HepG2 (cell line): ENCODE measurements around the gene ZNF71. TPM values are rescaled to one million over a fixed set of nuclear protein-coding genes. Genes with fewer than 3 reads are reported as not detected.

ENCODE experiments used
- ATF7 ChIP-seq, 2 experiments: fragments of 450-650 bp in 1 of 2; sonication (generic) in 1 of 2; formaldehyde crosslinking in 1 of 2; IDR thresholded peaks; 2 replicates each; pipeline versions ENCODE4 v1.4.0 to v1.6.1; 2016 to 2020; ENCODE audit warnings: antibody characterized with exemption in 1 of 2, mild to moderate bottlenecking in 1 of 2, missing genetic modification reagents in 1 of 2
- ATM ChIP-seq: fragments of 450-650 bp; IDR thresholded peaks from 2 replicates; pipeline ENCODE4 v1.7.1; 2017; ENCODE audit warnings: mild to moderate bottlenecking, borderline replicate concordance
- BCL6 ChIP-seq: IDR thresholded peaks from 2 replicates; pipeline ENCODE4 v1.6.1; 2016; ENCODE audit warnings: missing genetic modification reagents, missing compliant biosample characterization
- CEBPG ChIP-seq: IDR thresholded peaks from 2 replicates; pipeline ENCODE4 v1.6.1; 2016
- FOXK2 ChIP-seq: fragments of 450-650 bp; IDR thresholded peaks from 2 replicates; pipeline ENCODE4 v1.6.1; 2016
- GTF2F1 ChIP-seq: fragments of 150-350 bp; IDR thresholded peaks from 2 replicates; pipeline ENCODE4 v1.6.1; 2014; ENCODE audit warnings: low read length
- ISL2 ChIP-seq: sonication (generic); formaldehyde crosslinking; IDR thresholded peaks from 2 replicates; pipeline ENCODE4 v1.5.0; 2020; ENCODE audit warnings: missing genetic modification reagents
- LCORL ChIP-seq, 2 experiments: fragments of 450-650 bp in 1 of 2; sonication (generic) in 1 of 2; formaldehyde crosslinking in 1 of 2; IDR thresholded peaks; 2 replicates each; pipeline versions ENCODE4 v1.5.0 to v1.6.1; 2017 to 2020; ENCODE audit warnings: antibody characterized with exemption in 1 of 2, missing genetic modification reagents in 1 of 2
- MED1 ChIP-seq: sonication (generic); formaldehyde crosslinking; IDR thresholded peaks from 2 replicates; pipeline ENCODE4 v1.4.0; 2020; ENCODE audit warnings: missing genetic modification reagents
- NBN ChIP-seq: fragments of 450-650 bp; conservative IDR thresholded peaks from 2 replicates; pipeline ENCODE4 v1.6.1; 2017
- NONO ChIP-seq, 2 experiments: fragments of 450-650 bp in 1 of 2; sonication (generic) in 1 of 2; formaldehyde crosslinking in 1 of 2; IDR thresholded peaks in 1 of 2; conservative IDR thresholded peaks in 1 of 2; 2 replicates each; pipeline versions ENCODE4 v1.6.1 to v1.8.0; 2017 to 2022; ENCODE audit warnings: mild to moderate bottlenecking in 1 of 2, missing genetic modification reagents in 1 of 2, moderate library complexity in 1 of 2
- PAF1 ChIP-seq: IDR thresholded peaks from 2 replicates; pipeline ENCODE4 v1.6.1; 2016; ENCODE audit warnings: missing genetic modification reagents, missing compliant biosample characterization
- SP140L ChIP-seq: sonication (generic); formaldehyde crosslinking; IDR thresholded peaks from 2 replicates; pipeline ENCODE4 v1.4.0; 2020; ENCODE audit warnings: missing genetic modification reagents, borderline replicate concordance
- THAP11 ChIP-seq: IDR thresholded peaks from 2 replicates; pipeline ENCODE4 v1.6.1; 2016; ENCODE audit warnings: missing biosample characterization, missing genetic modification reagents
- ZBTB3 ChIP-seq: sonication (generic); formaldehyde crosslinking; IDR thresholded peaks from 2 replicates; pipeline ENCODE4 v1.4.0; 2020; ENCODE audit warnings: low read depth, mild to moderate bottlenecking, moderate library complexity, missing genetic modification reagents, borderline replicate concordance
- ZNF232 ChIP-seq: sonication (generic); formaldehyde crosslinking; IDR thresholded peaks from 2 replicates; pipeline ENCODE4 v1.4.0; 2020; ENCODE audit warnings: missing genetic modification reagents, borderline replicate concordance
- ZNF282 ChIP-seq: fragments of 450-650 bp; IDR thresholded peaks from 2 replicates; pipeline ENCODE4 v1.6.1; 2018; ENCODE audit not compliant: partially characterized antibody
- ZNF556 ChIP-seq: sonication (generic); formaldehyde crosslinking; IDR thresholded peaks from 2 replicates; pipeline ENCODE4 v1.4.0; 2020; ENCODE audit warnings: mild to moderate bottlenecking, missing genetic modification reagents, borderline replicate concordance
- ZNF572 ChIP-seq: sonication (generic); formaldehyde crosslinking; IDR thresholded peaks from 2 replicates; pipeline ENCODE4 v1.5.1; 2020; ENCODE audit warnings: mild to moderate bottlenecking, missing genetic modification reagents
- ZNF598 ChIP-seq: sonication (generic); formaldehyde crosslinking; IDR thresholded peaks from 2 replicates; pipeline ENCODE4 v1.5.1; 2020; ENCODE audit warnings: mild to moderate bottlenecking, missing genetic modification reagents, borderline replicate concordance
- ZNF629 ChIP-seq: sonication (generic); formaldehyde crosslinking; conservative IDR thresholded peaks from 2 replicates; pipeline ENCODE4 v1.5.0; 2020; ENCODE audit warnings: missing genetic modification reagents
- ZNF713 ChIP-seq: sonication (generic); formaldehyde crosslinking; IDR thresholded peaks from 2 replicates; pipeline ENCODE4 v1.4.0; 2020; ENCODE audit warnings: mild to moderate bottlenecking, missing genetic modification reagents
- polyA plus RNA-seq, 8 experiments: library from polyadenylated mRNA; depleted of rRNA in 3 of 8; stranded (reverse) in 7 of 8; unstranded in 1 of 8; fragments of >200 nt; fragmentation: Illumina TruSeq in 4 of 8; extraction: Trizol in 4 of 8; gene quantifications; 2 replicates each; pipeline versions ENCODE4 v1.2.1 to v1.2.3, GENCODE V29; 2011 to 2016; ENCODE audit warnings: low read depth in 4 of 8, missing spikeins in 1 of 8, mixed read lengths in 1 of 8; ENCODE audit not compliant: insufficient read depth in 1 of 8
- total RNA-seq, 5 experiments: library from RNA; depleted of rRNA; stranded (reverse); fragments of >200 nt; fragmentation: Illumina TruSeq; extraction: Trizol; gene quantifications; 2 replicates each; pipeline ENCODE4 v1.2.3, GENCODE V29; 2016; ENCODE audit warnings: low read depth in 1 of 5
- TF ChIP-seq, protein P1 (sequence below): sonication (generic); formaldehyde crosslinking; conservative IDR thresholded peaks from 2 replicates; pipeline ENCODE4 v1.5.0; 2020; ENCODE audit warnings: missing genetic modification reagents
- TF ChIP-seq, protein P2 (sequence below): sonication (generic); formaldehyde crosslinking; IDR thresholded peaks from 2 replicates; pipeline ENCODE4; 2020; ENCODE audit warnings: missing genetic modification reagents, mild to moderate bottlenecking, borderline replicate concordance
- TF ChIP-seq, protein P3 (sequence below): sonication (generic); formaldehyde crosslinking; IDR thresholded peaks from 2 replicates; pipeline ENCODE4 v1.8.0; 2022; ENCODE audit warnings: mild to moderate bottlenecking, missing genetic modification reagents, moderate library complexity
- TF ChIP-seq, protein P4 (sequence below): sonication (generic); formaldehyde crosslinking; IDR thresholded peaks from 2 replicates; pipeline ENCODE4 v1.4.0; 2020; ENCODE audit warnings: low read depth, mild to moderate bottlenecking, missing genetic modification reagents

ZNF71 gene
- total and polyA plus RNA-seq, 2 of the 13 experiments (the other 11 are each of a cell fraction or from before 2014, with no cell fraction given) = 2.2 to 4.4 TPM

DNA sequence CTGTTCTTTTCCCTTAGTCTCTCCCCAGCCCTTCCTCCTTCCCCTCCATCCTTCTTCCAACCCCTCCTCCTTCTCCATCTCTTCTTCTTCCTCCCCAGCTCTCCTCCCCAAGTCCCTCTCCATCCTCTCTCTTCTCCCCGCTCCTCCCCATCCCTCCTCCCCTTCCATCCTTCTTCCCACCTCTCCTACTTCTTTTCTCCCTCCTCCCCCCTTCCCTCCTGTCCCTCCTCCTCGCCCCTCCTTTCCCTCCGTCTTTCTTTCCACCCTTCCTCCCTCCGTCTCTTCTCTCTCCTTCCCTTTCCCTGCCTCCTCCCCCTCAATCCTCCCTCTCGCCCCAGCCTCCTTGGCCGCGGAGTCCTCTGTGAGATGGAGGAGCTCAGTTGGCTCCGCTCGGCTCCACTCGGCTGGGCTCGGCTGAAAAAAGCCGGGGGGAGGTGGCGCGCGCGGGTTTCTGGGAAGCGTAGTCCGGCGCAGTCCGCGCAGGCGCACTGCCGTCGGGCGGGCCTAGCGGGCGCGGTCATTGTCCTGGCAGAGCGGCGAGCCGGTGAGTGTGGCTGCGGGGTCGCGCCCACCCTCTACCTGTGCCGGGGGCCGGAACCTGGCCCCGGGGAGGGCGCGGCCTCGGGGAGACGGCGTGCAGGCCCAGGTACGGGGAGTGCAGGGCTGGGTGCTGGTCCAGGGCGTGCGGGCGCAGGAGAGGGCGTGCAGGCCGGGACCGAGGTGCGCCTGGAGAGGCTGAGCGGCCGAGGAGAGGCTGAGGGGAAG, at the start of gene ZNF71 (continued):
- TF ChIP-seq NONO (IDR thresholded peaks at IDR 0.05) (no peak), NONO (CRISPR knock-in tag; conservative IDR thresholded peaks at IDR 0.05) (peak; percentile 67), ZNF282 (no peak), BCL6 (CRISPR knock-in tag) (no peak), FOXK2 (no peak), THAP11 (CRISPR knock-in tag) (peak; percentile 98), GTF2F1 (no peak), SP140L (CRISPR knock-in tag) (no peak), PAF1 (CRISPR knock-in tag) (no peak), ZNF232 (CRISPR knock-in tag) (no peak; the same call in 1 of the 2 replicates), LCORL (IDR thresholded peaks at IDR 0.05) (no peak), LCORL (CRISPR knock-in tag; IDR thresholded peaks at IDR 0.05) (peak; percentile 39), ZBTB3 (no peak), CEBPG (CRISPR knock-in tag) (no peak), ATF7 (IDR thresholded peaks at IDR 0.05) (no peak), ATF7 (CRISPR knock-in tag; IDR thresholded peaks at IDR 0.05) (no peak), NBN (no peak), ZNF572 (no peak), ZNF629 (CRISPR knock-in tag) (no peak), ZNF598 (CRISPR knock-in tag) (peak; percentile 93; the same call in 1 of the 2 replicates), ATM (no peak), ZNF556 (CRISPR knock-in tag) (no peak), ISL2 (CRISPR knock-in tag) (no peak), MED1 (CRISPR knock-in tag) (peak; percentile 29; the same call in 1 of the 2 replicates), ZNF713 (CRISPR knock-in tag) (no peak)
- TF ChIP-seq, protein P1, sequence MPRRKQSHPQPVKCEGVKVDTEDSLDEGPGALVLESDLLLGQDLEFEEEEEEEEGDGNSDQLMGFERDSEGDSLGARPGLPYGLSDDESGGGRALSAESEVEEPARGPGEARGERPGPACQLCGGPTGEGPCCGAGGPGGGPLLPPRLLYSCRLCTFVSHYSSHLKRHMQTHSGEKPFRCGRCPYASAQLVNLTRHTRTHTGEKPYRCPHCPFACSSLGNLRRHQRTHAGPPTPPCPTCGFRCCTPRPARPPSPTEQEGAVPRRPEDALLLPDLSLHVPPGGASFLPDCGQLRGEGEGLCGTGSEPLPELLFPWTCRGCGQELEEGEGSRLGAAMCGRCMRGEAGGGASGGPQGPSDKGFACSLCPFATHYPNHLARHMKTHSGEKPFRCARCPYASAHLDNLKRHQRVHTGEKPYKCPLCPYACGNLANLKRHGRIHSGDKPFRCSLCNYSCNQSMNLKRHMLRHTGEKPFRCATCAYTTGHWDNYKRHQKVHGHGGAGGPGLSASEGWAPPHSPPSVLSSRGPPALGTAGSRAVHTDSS (CRISPR knock-in tag) = no peak
- TF ChIP-seq, protein P2, sequence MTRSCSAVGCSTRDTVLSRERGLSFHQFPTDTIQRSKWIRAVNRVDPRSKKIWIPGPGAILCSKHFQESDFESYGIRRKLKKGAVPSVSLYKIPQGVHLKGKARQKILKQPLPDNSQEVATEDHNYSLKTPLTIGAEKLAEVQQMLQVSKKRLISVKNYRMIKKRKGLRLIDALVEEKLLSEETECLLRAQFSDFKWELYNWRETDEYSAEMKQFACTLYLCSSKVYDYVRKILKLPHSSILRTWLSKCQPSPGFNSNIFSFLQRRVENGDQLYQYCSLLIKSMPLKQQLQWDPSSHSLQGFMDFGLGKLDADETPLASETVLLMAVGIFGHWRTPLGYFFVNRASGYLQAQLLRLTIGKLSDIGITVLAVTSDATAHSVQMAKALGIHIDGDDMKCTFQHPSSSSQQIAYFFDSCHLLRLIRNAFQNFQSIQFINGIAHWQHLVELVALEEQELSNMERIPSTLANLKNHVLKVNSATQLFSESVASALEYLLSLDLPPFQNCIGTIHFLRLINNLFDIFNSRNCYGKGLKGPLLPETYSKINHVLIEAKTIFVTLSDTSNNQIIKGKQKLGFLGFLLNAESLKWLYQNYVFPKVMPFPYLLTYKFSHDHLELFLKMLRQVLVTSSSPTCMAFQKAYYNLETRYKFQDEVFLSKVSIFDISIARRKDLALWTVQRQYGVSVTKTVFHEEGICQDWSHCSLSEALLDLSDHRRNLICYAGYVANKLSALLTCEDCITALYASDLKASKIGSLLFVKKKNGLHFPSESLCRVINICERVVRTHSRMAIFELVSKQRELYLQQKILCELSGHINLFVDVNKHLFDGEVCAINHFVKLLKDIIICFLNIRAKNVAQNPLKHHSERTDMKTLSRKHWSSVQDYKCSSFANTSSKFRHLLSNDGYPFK (CRISPR knock-in tag) = no peak
- TF ChIP-seq, protein P3, sequence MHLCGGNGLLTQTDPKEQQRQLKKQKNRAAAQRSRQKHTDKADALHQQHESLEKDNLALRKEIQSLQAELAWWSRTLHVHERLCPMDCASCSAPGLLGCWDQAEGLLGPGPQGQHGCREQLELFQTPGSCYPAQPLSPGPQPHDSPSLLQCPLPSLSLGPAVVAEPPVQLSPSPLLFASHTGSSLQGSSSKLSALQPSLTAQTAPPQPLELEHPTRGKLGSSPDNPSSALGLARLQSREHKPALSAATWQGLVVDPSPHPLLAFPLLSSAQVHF (CRISPR knock-in tag) = 0 out of 2 replicates have a peak, but pooled peaks have one; percentile 64
- TF ChIP-seq, protein P4, sequence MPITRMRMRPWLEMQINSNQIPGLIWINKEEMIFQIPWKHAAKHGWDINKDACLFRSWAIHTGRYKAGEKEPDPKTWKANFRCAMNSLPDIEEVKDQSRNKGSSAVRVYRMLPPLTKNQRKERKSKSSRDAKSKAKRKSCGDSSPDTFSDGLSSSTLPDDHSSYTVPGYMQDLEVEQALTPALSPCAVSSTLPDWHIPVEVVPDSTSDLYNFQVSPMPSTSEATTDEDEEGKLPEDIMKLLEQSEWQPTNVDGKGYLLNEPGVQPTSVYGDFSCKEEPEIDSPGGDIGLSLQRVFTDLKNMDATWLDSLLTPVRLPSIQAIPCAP (CRISPR knock-in tag) = no peak
